Gastrocnemius medialis (tissue), 4 donors: ENCODE data around the gene SVOPL. TPM values are rescaled to one million over a fixed set of nuclear protein-coding genes. Genes with fewer than 3 reads are reported as not detected.

Experiments used
- ATAC-seq, 2 donors: fragments of 150-250 bp; one replicate each; pipeline ENCODE4 v1.9.1; 2016
- DNase-seq, 2 donors: peaks; one replicate each; pipeline ENCODE4 v3.0.0-alpha.2; 2019
- H3K27ac ChIP-seq, 4 donors: fragments of 200-600 bp; sonication (generic); 1 replicate in 1 of 4; 2 replicates in 3 of 4; pipeline ENCODE4 v1.5.1; 2016 to 2018; ENCODE audit warnings: mild to moderate bottlenecking in 2 of 4, moderate library complexity in 1 of 4
- H3K27me3 ChIP-seq, 3 donors: fragments of 200-600 bp; sonication (generic) in 2 of 3; 1 replicate in 1 of 3; 2 replicates in 2 of 3; pipeline versions ENCODE4 v1.5.1 to v1.6.0; 2016 to 2019; ENCODE audit warnings: mild to moderate bottlenecking in 1 of 3, moderate library complexity in 1 of 3
- H3K36me3 ChIP-seq, 2 donors: fragments of 200-600 bp; sonication (generic) in 1 of 2; one replicate each; pipeline ENCODE4 v1.5.1; 2017 to 2018
- H3K4me1 ChIP-seq, 2 donors: fragments of 200-600 bp; sonication (generic) in 1 of 2; one replicate each; pipeline ENCODE4 v1.5.1; 2016 to 2017; ENCODE audit warnings: mild to moderate bottlenecking in 2 of 2
- H3K4me3 ChIP-seq, 4 donors: fragments of 200-600 bp; sonication (generic) in 3 of 4; 1 replicate in 1 of 4; 2 replicates in 3 of 4; pipeline ENCODE4 v1.5.1; 2016 to 2019; ENCODE audit warnings: mild to moderate bottlenecking in 2 of 4
- H3K9me3 ChIP-seq, 3 donors: fragments of 200-600 bp; sonication (generic) in 2 of 3; 1 replicate in 1 of 3; 2 replicates in 2 of 3; pipeline ENCODE4 v1.5.1; 2016 to 2019
- CTCF ChIP-seq, 5 experiments: fragments of 450-650 bp in 3 of 5; fragments of 200-600 bp in 2 of 5; sonication (generic) in 2 of 5; IDR thresholded peaks in 4 of 5; conservative IDR thresholded peaks in 1 of 5; 1 replicate in 4 of 5; 2 replicates in 1 of 5; pipeline ENCODE4 v1.5.1; 2016 to 2019; ENCODE audit warnings: antibody characterized with exemption in 5 of 5, mild to moderate bottlenecking in 3 of 5, moderate library complexity in 3 of 5
- POLR2A ChIP-seq, 2 donors: fragments of 450-650 bp; IDR thresholded peaks; one replicate each; pipeline ENCODE4 v1.6.1; 2017; ENCODE audit warnings: antibody characterized with exemption in 2 of 2, mild to moderate bottlenecking in 2 of 2, moderate library complexity in 2 of 2
- in situ Hi-C, 4 donors: fragments of 200-750 bp; cut with MboI; loops; one replicate each; pipeline versions ENCODE4 v1.15.0 to v1.8.0; 2017; ENCODE audit warnings: low sequenced_read_pairs in 4 of 4
- intact Hi-C: fragments of 100-400 bp; cut with DNase I; formaldehyde crosslinking; loops from one replicate; pipeline ENCODE4 v1.15.1; 2023; ENCODE audit warnings: low total_unique reads
- total RNA-seq, 4 donors: library from RNA; depleted of rRNA; stranded (reverse); fragments of >200 nt; gene quantifications; one replicate each; pipeline versions ENCODE4 v1.1.0 to v1.2.3, GENCODE V29; 2016

The SVOPL gene
- total RNA-seq, 4 donors from 2014 or later = not detected

GRCh38 chr7:138564365-138564764, 136.8 kb downstream of the SVOPL start:
- no peaks in the 10 kb centered on the region for H3K27me3 ChIP-seq
- peak overlapping the region in 2 of 4 donors; percentile 36 to 79 for H3K27ac ChIP-seq
- peak overlapping the region in 2 of 4 donors; percentile 26 to 54 for H3K4me3 ChIP-seq
- DNase-seq (peak in 1 of 2 donors; percentile 53), ATAC-seq (peak in 1 of 2 donors; percentile 94)
- H3K9me3 ChIP-seq = no peaks in the 10 kb centered on the region
- in situ Hi-C loops (no loop called here), intact Hi-C loops (no loop called here)
- H3K36me3 ChIP-seq = peaks cover 0 to 61% of the 10 kb centered on the region in 2 donors
- TF ChIP-seq CTCF (IDR thresholded peaks at IDR 0.05 in 4 of 5, conservative IDR thresholded peaks at IDR 0.05 in 1 of 5) (no peak), POLR2A (IDR thresholded peaks at IDR 0.05) (no peak)
- no peaks in the 10 kb centered on the region for H3K4me1 ChIP-seq

GRCh38 chr7:138563808-138564207, 137.4 kb downstream of the SVOPL start:
- intact Hi-C loops = no loop called here
- Histone ChIP-seq H3K9me3 (no peaks in the 10 kb centered on the region), H3K4me1 (no peaks in the 10 kb centered on the region), H3K27ac (peak overlapping the region in 2 of 4 donors; percentile 36 to 79), H3K36me3 (peaks cover 0 to 60% of the 10 kb centered on the region in 2 donors), H3K27me3 (no peaks in the 10 kb centered on the region), H3K4me3 (peak overlapping the region in 2 of 4 donors; percentile 26 to 54)
- TF ChIP-seq POLR2A (IDR thresholded peaks at IDR 0.05) = no peak
- TF ChIP-seq CTCF (IDR thresholded peaks at IDR 0.05 in 4 of 5, conservative IDR thresholded peaks at IDR 0.05 in 1 of 5) = no peak
- in situ Hi-C loops = no loop called here
- ATAC-seq (peak in 1 of 2 donors; percentile 45), DNase-seq (no peak)

- intact Hi-C loops = no loop called here
- H3K4me1 ChIP-seq = no peaks in the 10 kb centered on the region
- no peak overlapping the region for H3K27ac ChIP-seq
- in situ Hi-C loops = no loop called here
- TF ChIP-seq POLR2A (IDR thresholded peaks at IDR 0.05) (no peak), CTCF (IDR thresholded peaks at IDR 0.05 in 4 of 5, conservative IDR thresholded peaks at IDR 0.05 in 1 of 5) (no peak)
- ATAC-seq (no peak), DNase-seq (no peak)
- no peaks in the 10 kb centered on the region for H3K27me3 ChIP-seq
- peaks cover 0 to 18% (median 12%) of the 10 kb centered on the region in 3 donors for H3K9me3 ChIP-seq
- H3K36me3 ChIP-seq = peaks cover 6 to 70% of the 10 kb centered on the region in 2 donors
- H3K4me3 ChIP-seq = no peak overlapping the region
These were observed 141.7 kb downstream of the SVOPL start for GRCh38 chr7:138559448-138559847.

- Histone ChIP-seq H3K27ac (no peak overlapping the region), H3K4me1 (no peaks in the 10 kb centered on the region), H3K36me3 (peaks cover 6 to 82% of the 10 kb centered on the region in 2 donors), H3K27me3 (no peaks in the 10 kb centered on the region), H3K4me3 (peak overlapping the region in 1 of 4 donors; percentile 11), H3K9me3 (peaks cover 0 to 18% (median 12%) of the 10 kb centered on the region in 3 donors)
- DNase-seq (no peak), ATAC-seq (no peak)
- TF ChIP-seq POLR2A (IDR thresholded peaks at IDR 0.05) = no peak
- no peak for TF ChIP-seq CTCF (IDR thresholded peaks at IDR 0.05 in 4 of 5, conservative IDR thresholded peaks at IDR 0.05 in 1 of 5)
- intact Hi-C loops = no loop called here
- in situ Hi-C loops = no loop called here
These were observed 144.2 kb downstream of the SVOPL start for GRCh38 chr7:138556771-138557484.
